Measurements from ENCODE around the gene RAPGEF3. TPM values are rescaled to one million over a fixed set of nuclear protein-coding genes. Genes with fewer than 3 reads are reported as not detected.

The RAPGEF3 gene
- total RNA-seq, 2 experiments from 2014 or later: 2.1 to 2.5 TPM

DNA sequence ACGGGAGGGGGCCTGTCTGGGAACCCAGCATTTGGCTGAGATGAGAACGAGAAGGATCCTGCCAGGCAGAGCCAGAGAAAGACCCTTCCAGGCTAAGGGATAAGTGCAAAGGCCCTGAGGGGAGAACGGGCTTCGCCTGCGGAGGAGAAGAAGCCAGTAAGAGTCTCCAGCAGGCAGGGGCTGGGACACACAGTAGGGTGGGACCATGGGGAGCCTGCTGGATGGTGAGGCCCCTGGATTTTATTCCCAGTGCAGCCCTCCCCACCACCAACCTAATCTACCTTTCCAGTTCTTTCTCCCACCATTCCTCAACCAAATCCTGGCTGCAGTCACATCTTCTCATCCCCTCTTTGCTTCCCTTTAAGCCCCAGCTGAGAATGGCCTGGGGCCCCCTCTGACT, 12.6 kb downstream of the RAPGEF3 start:
- ChIA-PET CTCF (interaction anchor here (2.4 to 9.7 kb wide), 3 partner anchors 11 to 89 kb away, joined by 17 to 379 read pairs (median 361); partner anchors contain the start of gene RAPGEF3), POLR2A (no interaction called here)
- no peaks in the 10 kb centered on the region for H3K27me3 Mint-ChIP-seq
- H3K4me3 Mint-ChIP-seq: no peak overlapping the region
- no peak for DNase-seq
- intact Hi-C loops (cut with micrococcal nuclease): no loop called here
- H3K4me1 Mint-ChIP-seq (ENCODE audit: low read depth): peaks cover 14% of the 10 kb centered on the region
- H3K27ac Mint-ChIP-seq: no peak overlapping the region
- H3K9me3 Mint-ChIP-seq: no peaks in the 10 kb centered on the region
- H3K36me3 Mint-ChIP-seq: no peaks in the 10 kb centered on the region

DNA sequence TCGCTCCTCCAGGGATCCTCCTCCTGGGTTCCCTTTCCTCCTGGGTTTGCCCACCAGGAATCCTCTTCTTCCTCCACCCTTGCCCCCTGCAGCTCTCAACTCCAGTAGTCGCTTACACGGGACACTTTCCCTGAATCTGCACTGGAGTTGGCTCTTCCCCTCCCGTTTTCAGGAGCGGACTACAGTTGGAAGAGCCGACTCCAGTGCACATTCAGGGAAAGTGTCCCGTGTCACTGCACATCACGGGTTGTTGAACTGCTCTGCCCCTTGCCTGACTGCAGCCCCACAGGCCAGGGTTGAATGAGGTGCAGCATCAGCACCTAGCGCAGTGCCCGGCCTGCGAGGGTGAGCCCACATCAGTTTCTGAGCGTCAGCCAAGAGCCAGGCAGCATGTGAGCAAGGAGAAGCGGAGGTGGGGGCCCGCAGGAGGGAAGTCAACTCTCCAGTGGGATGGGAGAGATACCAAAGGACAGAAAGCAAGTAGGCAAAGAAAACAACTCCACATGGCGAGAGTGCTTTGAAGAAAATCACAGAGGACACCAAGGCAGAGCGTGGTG, 13.1 kb downstream of the RAPGEF3 start:
- intact Hi-C loops (cut with micrococcal nuclease): no loop called here
- Mint-ChIP-seq H3K36me3 (no peaks in the 10 kb centered on the region), H3K4me1 (ENCODE audit: low read depth) (peaks cover 16% of the 10 kb centered on the region), H3K27me3 (no peaks in the 10 kb centered on the region), H3K4me3 (no peak overlapping the region), H3K9me3 (no peaks in the 10 kb centered on the region), H3K27ac (no peak overlapping the region)
- POLR2A ChIA-PET: interaction anchor here (3.3 kb wide), 1 partner anchor 21 kb away, joined by 19 read pairs; no protein-coding TSS in a partner anchor
- no peak for DNase-seq
- CTCF ChIA-PET: interaction anchor here (1.6 to 15.9 kb wide), 5 partner anchors 11 to 138 kb away, joined by 4 to 837 read pairs (median 361); partner anchors contain the start of genes RAPGEF3 and SLC48A1

DNA sequence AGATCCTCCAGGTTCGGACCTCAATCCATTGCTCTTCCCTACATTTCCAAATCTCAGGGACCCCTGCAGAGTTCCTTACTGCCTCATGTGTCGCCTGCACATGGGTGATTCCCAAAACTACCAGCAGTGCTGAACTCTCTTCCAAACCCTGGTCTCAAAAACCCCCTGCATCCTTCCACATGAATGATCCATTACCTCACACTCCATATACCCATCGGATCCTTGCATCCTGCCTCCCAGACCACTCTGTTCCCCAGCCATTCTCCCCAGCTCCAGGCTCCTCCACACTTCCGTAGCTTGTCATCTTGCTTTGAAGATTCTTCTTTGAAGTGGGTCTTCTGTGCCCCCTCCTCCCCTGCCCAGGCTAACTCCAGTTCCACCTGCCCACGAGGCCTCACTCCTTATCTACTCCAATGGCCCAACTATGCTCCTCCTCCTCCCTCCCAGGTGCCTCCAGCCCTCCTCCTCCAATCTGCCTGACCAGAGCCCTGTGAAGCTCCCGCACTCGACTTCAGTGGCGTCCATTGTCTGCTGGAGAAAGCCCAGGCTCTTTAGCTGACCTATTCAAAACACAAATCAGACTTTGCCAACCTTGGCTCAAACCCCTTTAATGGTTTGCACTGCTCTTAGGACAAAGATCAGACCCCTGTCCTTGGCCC, 13.8 kb downstream of the RAPGEF3 start:
- Mint-ChIP-seq H3K4me3 (no peak overlapping the region), H3K9me3 (no peaks in the 10 kb centered on the region), H3K4me1 (ENCODE audit: low read depth) (peaks cover 22% of the 10 kb centered on the region), H3K27ac (no peak overlapping the region), H3K27me3 (no peaks in the 10 kb centered on the region), H3K36me3 (no peaks in the 10 kb centered on the region)
- DNase-seq: no peak
- CTCF ChIA-PET: interaction anchor here (1.1 to 15.9 kb wide), 13 partner anchors 12 to 141 kb away, joined by 4 to 837 read pairs (median 19); partner anchors contain the start of genes RAPGEF3 and SLC48A1
- intact Hi-C loops (cut with micrococcal nuclease): loop anchor here (1.0 kb wide), 1 partner anchor 22 kb away; no protein-coding TSS in a partner anchor
- POLR2A ChIA-PET: interaction anchor here (3.3 kb wide), 1 partner anchor 22 kb away, joined by 19 read pairs; no protein-coding TSS in a partner anchor

DNA sequence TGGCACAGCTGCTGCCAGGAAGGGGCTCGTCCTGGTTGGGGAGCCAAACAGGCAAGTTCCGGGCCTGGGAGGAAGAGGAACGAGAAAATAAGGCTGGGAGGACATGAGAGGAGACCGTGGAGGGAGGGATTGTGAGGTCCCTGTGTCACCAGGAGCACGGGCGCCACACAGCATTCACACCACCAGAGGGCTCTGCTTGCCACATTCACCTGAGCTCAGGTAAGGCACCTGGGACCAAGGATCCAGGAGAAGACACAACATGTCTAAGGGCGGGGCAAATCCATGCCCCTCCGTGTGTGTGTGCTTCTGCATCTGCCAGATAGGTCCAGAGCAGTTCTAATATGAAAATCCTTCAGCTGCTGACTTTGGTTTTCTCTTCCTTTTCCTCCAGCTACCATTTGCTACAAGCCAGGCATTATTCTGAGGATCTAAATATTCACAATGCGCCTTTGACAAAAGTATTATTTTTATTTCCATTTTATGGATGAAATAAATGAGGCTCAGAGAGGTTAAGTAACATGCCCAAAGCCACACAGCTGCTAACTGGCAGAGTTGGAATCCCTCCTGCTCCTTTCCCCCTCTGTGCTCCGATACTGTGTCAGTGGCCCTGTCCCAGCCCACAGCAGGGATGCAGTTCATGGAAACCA, 14.6 kb downstream of the RAPGEF3 start:
- peak; percentile 73 for DNase-seq
- intact Hi-C loops (cut with micrococcal nuclease): loop anchor here (1.0 kb wide), 1 partner anchor 23 kb away; no protein-coding TSS in a partner anchor
- Mint-ChIP-seq H3K9me3 (no peaks in the 10 kb centered on the region), H3K27me3 (no peaks in the 10 kb centered on the region), H3K4me1 (ENCODE audit: low read depth) (peaks cover 29% of the 10 kb centered on the region), H3K4me3 (no peak overlapping the region), H3K27ac (no peak overlapping the region), H3K36me3 (no peaks in the 10 kb centered on the region)
- ChIA-PET CTCF (interaction anchor here (1.0 to 15.9 kb wide), 18 partner anchors 13 to 227 kb away, joined by 4 to 837 read pairs (median 18); partner anchors contain the start of genes ENDOU, RAPGEF3 and SLC48A1), POLR2A (interaction anchor here (1.3 to 3.3 kb wide), 4 partner anchors 11 to 94 kb away, joined by 3 to 19 read pairs (median 10); no protein-coding TSS in a partner anchor)

DNA sequence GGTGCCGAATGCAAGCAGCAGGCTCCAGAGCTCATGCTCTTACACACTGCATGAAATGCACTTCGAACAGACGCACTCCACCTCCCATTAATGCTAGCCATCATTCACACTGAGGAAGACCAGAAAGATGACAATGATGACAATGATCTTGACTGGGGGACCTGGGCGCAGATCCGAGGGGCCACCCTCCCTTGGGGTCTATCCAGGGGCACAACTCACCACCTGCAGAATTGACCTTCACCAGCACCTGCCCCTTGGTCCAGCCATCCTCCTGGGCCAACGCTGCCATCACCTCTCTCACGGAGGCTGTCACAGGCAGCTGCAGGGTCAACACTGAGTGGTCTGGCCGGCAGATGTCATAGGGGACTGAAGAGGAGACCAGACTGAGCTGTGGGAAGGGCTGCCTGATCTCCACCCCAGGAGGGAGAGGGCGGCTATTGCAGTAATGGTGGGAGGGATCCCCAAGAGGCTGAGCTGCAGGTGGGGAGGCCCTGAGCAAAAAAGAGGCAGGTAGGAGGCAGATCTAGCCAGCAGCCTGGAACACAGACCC, 15.3 kb downstream of the RAPGEF3 start:
- H3K27ac Mint-ChIP-seq: no peak overlapping the region
- CTCF ChIA-PET: interaction anchor here (0.8 to 15.9 kb wide), 33 partner anchors 12 to 440 kb away, joined by 3 to 837 read pairs (median 7); partner anchors contain the start of genes CCDC184, ENDOU, HDAC7 and RAPGEF3

DNA sequence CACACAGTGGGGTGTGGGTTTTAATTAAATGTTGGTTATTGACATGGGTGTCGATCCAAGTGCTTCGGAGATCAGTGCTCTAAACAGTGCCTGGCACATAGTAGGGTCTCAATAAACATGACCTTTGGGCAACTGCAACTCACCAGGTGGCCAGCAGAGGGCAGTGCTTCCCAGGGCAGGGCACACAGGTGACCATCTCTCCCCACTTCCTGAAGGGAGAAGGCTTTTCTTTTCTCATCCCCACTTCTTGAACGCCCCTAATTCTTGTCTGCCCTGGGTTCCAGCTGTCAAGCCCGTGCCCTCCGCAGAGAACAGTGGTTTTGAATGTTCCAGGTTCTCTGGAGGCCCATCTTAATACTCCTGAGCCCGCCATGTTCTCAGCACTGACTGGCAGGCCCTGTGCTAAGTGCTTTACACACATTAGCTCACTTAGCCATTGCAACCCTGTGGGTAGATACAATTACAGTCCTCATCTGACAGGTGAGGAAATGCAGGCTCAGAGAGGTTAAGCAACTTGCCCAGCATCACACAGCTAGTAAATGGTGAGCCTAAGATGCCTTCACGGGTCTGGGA, 16.3 kb downstream of the RAPGEF3 start:
- intact Hi-C loops (cut with micrococcal nuclease): loop anchor here (1.0 kb wide), 3 partner anchors 27 to 95 kb away; no protein-coding TSS in a partner anchor
- H3K27ac Mint-ChIP-seq: no peak overlapping the region
- H3K4me3 Mint-ChIP-seq: no peak overlapping the region
- no peaks in the 10 kb centered on the region for H3K36me3 Mint-ChIP-seq
- DNase-seq: peak; percentile 85
- ChIA-PET CTCF (interaction anchor here (0.6 to 15.9 kb wide), 41 partner anchors 11 to 441 kb away, joined by 3 to 837 read pairs (median 5); partner anchors contain the start of genes CCDC184, ENDOU, HDAC7 and RAPGEF3), POLR2A (interaction anchor here (1.2 to 3.3 kb wide), 6 partner anchors 18 to 96 kb away, joined by 3 to 19 read pairs (median 9); no protein-coding TSS in a partner anchor)
- peaks cover 29% of the 10 kb centered on the region for H3K4me1 Mint-ChIP-seq (ENCODE audit: low read depth)
- no peaks in the 10 kb centered on the region for H3K9me3 Mint-ChIP-seq
- no peaks in the 10 kb centered on the region for H3K27me3 Mint-ChIP-seq

More for the DNA sequence above, 15.3 kb downstream of the RAPGEF3 start:
- H3K36me3 Mint-ChIP-seq: no peaks in the 10 kb centered on the region
- DNase-seq: no peak
- intact Hi-C loops (cut with micrococcal nuclease): no loop called here
- H3K9me3 Mint-ChIP-seq: no peaks in the 10 kb centered on the region
- no peaks in the 10 kb centered on the region for H3K27me3 Mint-ChIP-seq
- no peak overlapping the region for H3K4me3 Mint-ChIP-seq
- H3K4me1 Mint-ChIP-seq (ENCODE audit: low read depth): peaks cover 29% of the 10 kb centered on the region
- POLR2A ChIA-PET: interaction anchor here (1.3 to 3.3 kb wide), 7 partner anchors 12 to 95 kb away, joined by 3 to 19 read pairs (median 9); no protein-coding TSS in a partner anchor

DNA sequence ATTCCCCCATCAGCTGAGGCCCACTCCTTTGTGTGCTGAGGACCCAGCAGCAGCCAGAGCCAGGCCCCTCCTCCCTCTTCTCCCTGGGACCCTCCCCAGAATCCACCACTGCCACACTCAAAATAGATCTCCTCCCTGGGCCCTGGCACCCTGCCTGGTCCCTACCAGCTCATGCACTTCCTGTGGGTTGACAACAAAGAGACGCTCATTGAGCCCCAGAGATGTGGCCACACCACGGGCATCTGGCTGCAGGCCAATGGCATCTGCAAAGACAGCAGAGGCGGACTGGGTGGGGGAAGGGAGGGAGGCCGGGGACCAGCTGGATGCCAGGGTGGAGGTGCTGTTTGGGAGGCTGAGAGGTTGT, 17.4 kb downstream of the RAPGEF3 start:
- Mint-ChIP-seq H3K27me3 (no peaks in the 10 kb centered on the region), H3K9me3 (no peaks in the 10 kb centered on the region), H3K4me3 (no peak overlapping the region), H3K27ac (no peak overlapping the region), H3K4me1 (ENCODE audit: low read depth) (peaks cover 29% of the 10 kb centered on the region), H3K36me3 (no peaks in the 10 kb centered on the region)
- DNase-seq: peak; percentile 82
- intact Hi-C loops (cut with micrococcal nuclease): no loop called here
- POLR2A ChIA-PET: interaction anchor here (0.7 to 2.9 kb wide), 6 partner anchors 18 to 87 kb away, joined by 3 to 9 read pairs (median 3); partner anchors contain the start of gene RAPGEF3
- CTCF ChIA-PET: interaction anchor here (0.7 to 15.9 kb wide), 32 partner anchors 10 to 709 kb away, joined by 3 to 837 read pairs (median 7); partner anchors contain the start of genes ENDOU, HDAC7, RAPGEF3 and SLC48A1

DNA sequence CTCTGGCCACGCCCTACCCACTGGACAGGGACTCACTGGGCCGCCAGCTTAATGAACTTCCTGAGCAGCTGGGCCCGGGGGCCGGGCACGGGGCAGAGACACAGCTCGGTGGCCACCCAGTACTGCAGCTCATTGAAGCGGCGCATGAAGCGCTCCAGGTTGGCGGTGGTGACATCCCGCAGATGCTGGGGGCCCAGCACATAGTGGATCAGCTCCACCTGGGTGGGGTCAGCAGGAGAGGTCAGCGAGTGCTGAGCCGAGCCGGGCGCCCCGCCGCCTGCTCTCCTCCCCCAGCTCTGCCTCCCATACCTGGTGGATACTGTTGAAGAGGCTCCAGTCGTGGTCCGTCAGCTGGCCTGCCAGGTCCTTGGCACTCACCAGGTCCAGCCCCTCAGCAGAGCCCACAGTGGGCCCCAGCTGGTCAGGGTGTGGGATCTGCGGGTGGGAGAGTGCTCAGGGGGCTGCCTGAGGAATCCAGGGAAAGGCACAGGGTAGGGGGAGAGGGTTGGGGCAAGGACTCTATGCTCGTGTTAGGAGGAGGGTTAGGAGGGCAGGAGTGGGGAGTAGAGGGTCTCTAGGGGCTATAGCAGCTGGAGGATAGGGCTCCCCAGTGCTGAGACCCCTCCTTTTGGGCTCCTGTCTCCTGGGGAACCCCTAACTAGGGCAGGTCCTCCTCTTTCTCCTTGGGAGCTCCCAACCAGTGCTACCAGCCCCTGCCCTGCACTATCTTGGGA, 17.9 kb downstream of the RAPGEF3 start:
- DNase-seq: no peak
- H3K4me3 Mint-ChIP-seq: no peak overlapping the region
- no peaks in the 10 kb centered on the region for H3K36me3 Mint-ChIP-seq
- no peak overlapping the region for H3K27ac Mint-ChIP-seq
- H3K9me3 Mint-ChIP-seq: no peaks in the 10 kb centered on the region
- POLR2A ChIA-PET: interaction anchor here (0.7 to 2.9 kb wide), 6 partner anchors 18 to 111 kb away, joined by 3 to 9 read pairs (median 3); partner anchors contain the start of gene RAPGEF3
- H3K4me1 Mint-ChIP-seq (ENCODE audit: low read depth): peaks cover 29% of the 10 kb centered on the region
- CTCF ChIA-PET: interaction anchor here (0.6 to 15.9 kb wide), 21 partner anchors 9 to 223 kb away, joined by 3 to 837 read pairs (median 10); partner anchors contain the start of genes ENDOU, HDAC7, RAPGEF3 and SLC48A1
- no peaks in the 10 kb centered on the region for H3K27me3 Mint-ChIP-seq
- intact Hi-C loops (cut with micrococcal nuclease): no loop called here

DNA sequence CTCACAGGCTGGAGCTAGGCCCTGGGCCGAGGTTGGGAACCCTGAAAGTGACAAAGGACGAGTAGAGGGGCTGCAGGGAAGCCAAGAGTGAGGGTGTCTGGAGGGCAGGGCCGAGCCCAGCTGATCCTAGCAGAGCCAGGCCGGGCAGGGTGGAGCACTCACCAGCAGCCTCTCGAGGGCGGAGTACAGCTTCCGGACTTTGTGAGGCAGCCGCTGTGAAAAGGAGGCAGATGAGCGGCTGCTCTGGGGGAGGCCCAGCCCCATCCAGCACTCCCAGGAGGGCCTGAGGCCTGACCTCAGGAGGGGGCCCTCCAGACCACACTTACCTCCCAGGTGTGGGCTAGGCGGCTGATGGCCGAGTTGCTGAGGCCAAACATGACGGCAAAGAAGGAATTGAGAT, 18.7 kb downstream of the RAPGEF3 start:
- Mint-ChIP-seq H3K4me1 (ENCODE audit: low read depth) (peaks cover 29% of the 10 kb centered on the region), H3K27ac (peak overlapping the region; percentile 57), H3K4me3 (no peak overlapping the region), H3K36me3 (no peaks in the 10 kb centered on the region), H3K9me3 (no peaks in the 10 kb centered on the region), H3K27me3 (no peaks in the 10 kb centered on the region)
- intact Hi-C loops (cut with micrococcal nuclease): no loop called here
- DNase-seq: no peak
- POLR2A ChIA-PET: interaction anchor here (0.9 kb wide), 1 partner anchor 112 kb away, joined by 3 read pairs; no protein-coding TSS in a partner anchor
- CTCF ChIA-PET: interaction anchor here (0.6 to 15.9 kb wide), 10 partner anchors 9 to 224 kb away, joined by 3 to 837 read pairs (median 60); partner anchors contain the start of genes ENDOU, RAPGEF3, SLC48A1 and TMEM106C

DNA sequence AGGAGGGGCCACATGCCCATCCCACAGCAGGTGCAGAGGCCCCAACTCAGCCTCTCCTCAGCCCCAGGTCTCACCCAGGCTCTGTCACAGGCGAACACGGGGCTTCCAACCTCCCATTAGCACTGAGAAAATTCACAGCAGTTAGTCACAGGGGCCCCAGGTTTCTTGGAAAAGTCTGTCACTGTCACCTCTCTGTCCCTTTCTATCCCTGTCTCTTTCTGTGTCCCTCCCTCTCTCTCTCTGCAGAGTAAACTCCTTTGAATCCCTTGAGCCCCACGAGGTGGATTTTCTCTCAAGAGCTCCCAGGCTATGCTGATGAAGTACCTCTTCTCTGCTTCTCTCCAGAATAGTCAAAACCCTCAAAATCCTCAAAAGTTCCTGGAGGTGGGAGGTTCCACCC, 19.4 kb downstream of the RAPGEF3 start:
- Mint-ChIP-seq H3K27ac (no peak overlapping the region), H3K36me3 (no peaks in the 10 kb centered on the region), H3K4me1 (ENCODE audit: low read depth) (peaks cover 29% of the 10 kb centered on the region), H3K9me3 (no peaks in the 10 kb centered on the region), H3K27me3 (no peaks in the 10 kb centered on the region), H3K4me3 (no peak overlapping the region)
- DNase-seq: no peak
- CTCF ChIA-PET: interaction anchor here (1.2 to 15.9 kb wide), 6 partner anchors 18 to 224 kb away, joined by 3 to 837 read pairs (median 238); partner anchors contain the start of genes RAPGEF3, SLC48A1 and TMEM106C
- POLR2A ChIA-PET: no interaction called here
- intact Hi-C loops (cut with micrococcal nuclease): no loop called here

All from activated CD4-positive, alpha-beta memory T cell treated with anti-CD3 and anti-CD28 coated beads for 36 hours (primary cell).